ENCODE data around the gene SLC25A15. TPM values are rescaled to one million over a fixed set of nuclear protein-coding genes. Genes with fewer than 3 reads are reported as not detected.
A peak's percentile ranks its signal among the peaks of the same experiment; 100 is the strongest.

Gene SLC25A15
- polyA plus RNA-seq, 1 of the 3 experiments (the other 2 are of a cell fraction): 15.2 TPM

DNA sequence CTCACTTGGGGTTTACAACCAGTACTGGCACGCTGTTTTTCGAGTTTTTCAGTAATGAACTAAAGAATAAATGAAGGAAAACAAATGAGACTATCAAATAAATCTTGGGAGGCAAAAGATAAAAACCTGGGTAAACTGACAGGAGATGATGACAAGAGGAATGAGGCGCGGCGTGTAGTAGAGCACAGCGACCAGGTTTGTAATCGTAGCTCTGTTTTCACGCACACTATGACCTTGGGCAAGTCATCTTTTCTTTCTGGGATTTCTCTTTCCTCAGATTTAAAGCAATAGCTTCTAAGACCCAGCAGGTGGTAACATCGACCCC, 18.8 kb upstream of the SLC25A15 start:
- CTCF ChIA-PET: no interaction called here
- no peak for DNase-seq

DNA sequence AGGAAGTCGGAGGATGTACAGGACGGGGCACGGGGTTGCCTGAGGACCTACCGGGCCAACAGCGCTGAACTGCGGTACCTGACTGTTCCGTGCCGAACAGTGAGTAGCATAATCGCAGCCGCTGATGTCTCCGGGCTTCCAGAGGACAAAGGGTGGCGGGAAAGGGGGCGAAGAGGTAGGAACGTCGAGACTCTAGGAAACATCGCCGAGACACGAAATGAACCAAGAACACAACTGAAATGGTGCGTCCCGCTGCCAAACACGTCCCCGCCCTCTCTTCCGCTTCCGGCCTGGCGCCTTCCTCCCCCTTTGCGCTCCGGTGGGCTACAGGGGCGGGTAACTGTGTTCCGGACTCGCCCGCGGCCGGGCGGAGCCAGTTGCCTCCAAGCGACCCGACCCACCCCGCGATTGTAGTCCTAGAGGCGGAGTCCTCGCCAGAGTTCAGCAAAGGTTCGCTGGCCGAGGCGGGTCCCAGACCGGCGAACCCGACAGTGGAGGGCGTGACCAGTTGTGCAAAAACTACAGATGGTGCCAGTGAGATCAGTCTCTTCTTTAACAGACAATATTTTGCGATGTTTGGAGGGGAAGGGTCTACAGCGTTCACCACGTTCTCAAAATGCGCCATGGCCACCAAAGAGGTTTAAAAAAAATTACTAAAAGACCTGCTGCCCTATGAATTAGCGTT, 18.3 kb upstream of the SLC25A15 start, which contains the start of gene MRPS31:
Gene MRPS31 (minus strand): TSS at position 257 of the 685 bp plus-strand sequence. CDS start 54 bp downstream, at position 203.
- H3K9me2 ChIP-seq: no peaks in the 10 kb centered on the region
- H3K27ac ChIP-seq (ENCODE audit: low read depth in 2 of 2, low read length in 1 of 2): peak within 1 kb of the TSS; percentile 76 to 90
- peak within 1 kb of the TSS; percentile 83 for H3K9ac ChIP-seq
- peak within 1 kb of the TSS; percentile 99 for H2AFZ ChIP-seq (ENCODE audit: low read depth)
- 1% methylated on average over 22 of the region's 52 CpGs for WGBS (ENCODE audit: low lambda C conversion rate)
- peaks cover 0 to 5% of the 10 kb centered on the region in 2 experiments; a peak in 1 of 4 replicates for H3K4me1 ChIP-seq (ENCODE audit: control insufficient read depth in 1 of 2, insufficient read depth in 2 of 2, low read depth in 1 of 2, low read length in 1 of 2)
- peaks cover 25% of the 10 kb centered on the region for H3K79me2 ChIP-seq (ENCODE audit: insufficient read depth)
- H3K4me2 ChIP-seq: peak within 1 kb of the TSS; percentile 73
- no peaks in the 10 kb centered on the region for H4K20me1 ChIP-seq (ENCODE audit: insufficient read depth)
- peaks cover 4% of the 10 kb centered on the region for H3F3A ChIP-seq (replicated peaks; ENCODE audit: insufficient read depth)
- peak; percentile 94 for DNase-seq
- peak within 1 kb of the TSS; percentile 70 to 95 for H3K4me3 ChIP-seq (ENCODE audit: low read depth in 2 of 2, low read length in 1 of 2)
- ChIA-PET POLR2A (no interaction called here), CTCF (interaction anchor here (1.5 kb wide), 1 partner anchor 150 kb away, joined by 4 read pairs; no protein-coding TSS in a partner anchor)
- no peaks in the 10 kb centered on the region for H3K27me3 ChIP-seq (ENCODE audit: insufficient read depth)
- peaks cover 2 to 8% of the 10 kb centered on the region in 2 experiments for H3K36me3 ChIP-seq (replicated peaks in 1 of 2; ENCODE audit: control insufficient read depth in 1 of 2, insufficient read depth in 2 of 2, low read length in 1 of 2)
- no peaks in the 10 kb centered on the region for H3K9me3 ChIP-seq
- TF ChIP-seq CTCF (IDR thresholded peaks at IDR 0.05): no peak
- peak; percentile 91 for TF ChIP-seq ELF1 (IDR thresholded peaks at IDR 0.05)
- peak; percentile 75 for TF ChIP-seq RCOR1 (IDR thresholded peaks at IDR 0.05; ENCODE audit: low read length)
- peak; percentile 73; the same call in 1 of the 2 replicates for TF ChIP-seq RFX5 (IDR thresholded peaks at IDR 0.05; ENCODE audit: low read length)
- TF ChIP-seq YY1 (IDR thresholded peaks at IDR 0.05; ENCODE audit: low read depth): peak; percentile 65; the same call in 1 of the 2 replicates
- peak in 1 of 2 experiments; percentile 46; a peak in 1 of 4 replicates for TF ChIP-seq EP300 (IDR thresholded peaks at IDR 0.05; ENCODE audit: borderline replicate concordance in 1 of 2, low read depth in 1 of 2, low read length in 1 of 2)
- no peak for TF ChIP-seq USF2 (IDR thresholded peaks at IDR 0.05; ENCODE audit: borderline replicate concordance, low read depth, low read length)
- no peak for TF ChIP-seq MEF2A (IDR thresholded peaks at IDR 0.05; ENCODE audit: borderline replicate concordance, low read depth)
- TF ChIP-seq, protein P1, sequence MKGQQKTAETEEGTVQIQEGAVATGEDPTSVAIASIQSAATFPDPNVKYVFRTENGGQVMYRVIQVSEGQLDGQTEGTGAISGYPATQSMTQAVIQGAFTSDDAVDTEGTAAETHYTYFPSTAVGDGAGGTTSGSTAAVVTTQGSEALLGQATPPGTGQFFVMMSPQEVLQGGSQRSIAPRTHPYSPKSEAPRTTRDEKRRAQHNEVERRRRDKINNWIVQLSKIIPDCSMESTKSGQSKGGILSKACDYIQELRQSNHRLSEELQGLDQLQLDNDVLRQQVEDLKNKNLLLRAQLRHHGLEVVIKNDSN (IDR thresholded peaks at IDR 0.05; ENCODE audit: borderline replicate concordance, low read depth): peak; percentile 55; the same call in 1 of the 2 replicates
- TF ChIP-seq GATA2 (CRISPR knock-in tag; IDR thresholded peaks at IDR 0.05): no peak
- peak; percentile 75; the same call in 1 of the 2 replicates for TF ChIP-seq RXRA (IDR thresholded peaks at IDR 0.05; ENCODE audit: borderline replicate concordance, low read depth)
- TF ChIP-seq FOXJ3 (CRISPR knock-in tag; IDR thresholded peaks at IDR 0.05): no peak
- TF ChIP-seq FOXM1 (IDR thresholded peaks at IDR 0.05; ENCODE audit: low read depth): no peak
- TF ChIP-seq FOSL2 (IDR thresholded peaks at IDR 0.05; ENCODE audit: borderline replicate concordance, low read depth): no peak; the same call in 1 of the 2 replicates
- no peak for TF ChIP-seq PBX3 (IDR thresholded peaks at IDR 0.05)
- TF ChIP-seq SIN3A (IDR thresholded peaks at IDR 0.05; ENCODE audit: borderline replicate concordance, low read depth, low read length): peak; percentile 93; the same call in 1 of the 2 replicates
- TF ChIP-seq, protein P2, sequence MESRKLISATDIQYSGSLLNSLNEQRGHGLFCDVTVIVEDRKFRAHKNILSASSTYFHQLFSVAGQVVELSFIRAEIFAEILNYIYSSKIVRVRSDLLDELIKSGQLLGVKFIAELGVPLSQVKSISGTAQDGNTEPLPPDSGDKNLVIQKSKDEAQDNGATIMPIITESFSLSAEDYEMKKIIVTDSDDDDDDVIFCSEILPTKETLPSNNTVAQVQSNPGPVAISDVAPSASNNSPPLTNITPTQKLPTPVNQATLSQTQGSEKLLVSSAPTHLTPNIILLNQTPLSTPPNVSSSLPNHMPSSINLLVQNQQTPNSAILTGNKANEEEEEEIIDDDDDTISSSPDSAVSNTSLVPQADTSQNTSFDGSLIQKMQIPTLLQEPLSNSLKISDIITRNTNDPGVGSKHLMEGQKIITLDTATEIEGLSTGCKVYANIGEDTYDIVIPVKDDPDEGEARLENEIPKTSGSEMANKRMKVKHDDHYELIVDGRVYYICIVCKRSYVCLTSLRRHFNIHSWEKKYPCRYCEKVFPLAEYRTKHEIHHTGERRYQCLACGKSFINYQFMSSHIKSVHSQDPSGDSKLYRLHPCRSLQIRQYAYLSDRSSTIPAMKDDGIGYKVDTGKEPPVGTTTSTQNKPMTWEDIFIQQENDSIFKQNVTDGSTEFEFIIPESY (IDR thresholded peaks at IDR 0.05; ENCODE audit: borderline replicate concordance, low read depth): no peak
- no peak for TF ChIP-seq EZH2phosphoT487 (IDR thresholded peaks at IDR 0.05; ENCODE audit: borderline replicate concordance, low read depth)
- no peak for TF ChIP-seq TEAD4 (IDR thresholded peaks at IDR 0.05; ENCODE audit: borderline replicate concordance, insufficient read depth)

More for the DNA sequence above, 18.8 kb upstream of the SLC25A15 start:
- H3K9me3 ChIP-seq: no peaks in the 10 kb centered on the region
- peak overlapping the region; percentile 70 to 95 for H3K4me3 ChIP-seq (ENCODE audit: low read depth in 2 of 2, low read length in 1 of 2)
- H3K27ac ChIP-seq (ENCODE audit: low read depth in 2 of 2, low read length in 1 of 2): peak overlapping the region; percentile 76 to 90
- peak overlapping the region; percentile 84 for H2AFZ ChIP-seq (ENCODE audit: low read depth)
- no peaks in the 10 kb centered on the region for H3K9me2 ChIP-seq
- peaks cover 6 to 13% of the 10 kb centered on the region in 2 experiments for H3K36me3 ChIP-seq (replicated peaks in 1 of 2; ENCODE audit: control insufficient read depth in 1 of 2, insufficient read depth in 2 of 2, low read length in 1 of 2)
- 0% methylated on average over 9 of the region's 9 CpGs for WGBS (ENCODE audit: low lambda C conversion rate)
- peaks cover 4% of the 10 kb centered on the region for H3F3A ChIP-seq (replicated peaks; ENCODE audit: insufficient read depth)
- TF ChIP-seq FOXM1 (IDR thresholded peaks at IDR 0.05; ENCODE audit: low read depth) (no peak), EP300 (IDR thresholded peaks at IDR 0.05; ENCODE audit: borderline replicate concordance in 1 of 2, low read depth in 1 of 2, low read length in 1 of 2) (no peak)
- H4K20me1 ChIP-seq (ENCODE audit: insufficient read depth): no peaks in the 10 kb centered on the region
- POLR2A ChIA-PET: no interaction called here
- H3K9ac ChIP-seq: peak overlapping the region; percentile 83
- peak overlapping the region; percentile 73 for H3K4me2 ChIP-seq
- H3K27me3 ChIP-seq (ENCODE audit: insufficient read depth): no peaks in the 10 kb centered on the region
- peaks cover 0 to 5% of the 10 kb centered on the region in 2 experiments; a peak in 1 of 4 replicates for H3K4me1 ChIP-seq (ENCODE audit: control insufficient read depth in 1 of 2, insufficient read depth in 2 of 2, low read depth in 1 of 2, low read length in 1 of 2)
- peaks cover 25% of the 10 kb centered on the region for H3K79me2 ChIP-seq (ENCODE audit: insufficient read depth)

All from SK-N-SH (cell line).